Immature natural killer cell (primary cell): ENCODE data around the gene MEI1. TPM values are rescaled to one million over a fixed set of nuclear protein-coding genes. Genes with fewer than 3 reads are reported as not detected.

Source experiments
- DNase-seq, 3 donors: peaks; one replicate each; pipeline ENCODE4 v3.0.0; 2022; ENCODE audit warnings: mixed read lengths in 1 of 3
- H3K27ac Mint-ChIP-seq, 6 donors: one replicate each; pipeline ENCODE4 v1.8.0; 2020; ENCODE audit warnings: mixed read lengths in 6 of 6, mild to moderate bottlenecking in 5 of 6, inconsistent platforms in 4 of 6, moderate library complexity in 3 of 6
- H3K27me3 Mint-ChIP-seq, 3 donors: one replicate each; pipeline ENCODE4 v1.8.0; 2020 to 2021; ENCODE audit warnings: low read depth in 3 of 3, mild to moderate bottlenecking in 3 of 3, mixed read lengths in 3 of 3, moderate library complexity in 3 of 3, inconsistent platforms in 1 of 3
- H3K36me3 Mint-ChIP-seq, 3 donors: one replicate each; pipeline ENCODE4 v1.8.0; 2020; ENCODE audit warnings: mixed read lengths in 3 of 3, inconsistent platforms in 2 of 3, mild to moderate bottlenecking in 2 of 3
- H3K4me1 Mint-ChIP-seq, 2 donors: one replicate each; pipeline ENCODE4 v1.8.0; 2020; ENCODE audit warnings: inconsistent platforms in 2 of 2, mild to moderate bottlenecking in 2 of 2, mixed read lengths in 2 of 2, moderate library complexity in 1 of 2
- H3K4me3 Mint-ChIP-seq, 5 donors: one replicate each; pipeline ENCODE4 v1.8.0; 2020; ENCODE audit warnings: mild to moderate bottlenecking in 5 of 5, mixed read lengths in 5 of 5, inconsistent platforms in 3 of 5, moderate library complexity in 3 of 5
- H3K9me3 Mint-ChIP-seq, 6 donors: one replicate each; pipeline ENCODE4 v1.8.0; 2020; ENCODE audit warnings: mild to moderate bottlenecking in 6 of 6, mixed read lengths in 6 of 6, inconsistent platforms in 4 of 6, moderate library complexity in 3 of 6
- polyA plus RNA-seq, 3 donors: library from polyadenylated mRNA; unstranded; fragments of 300-500 nt; fragmentation: Illumina TruSeq; gene quantifications; one replicate each; pipeline ENCODE4 v1.2.3, GENCODE V29; 2021

The MEI1 gene
- polyA plus RNA-seq, 3 donors from 2014 or later, result 122 to 250 (median 178) TPM

GRCh38 chr22:41816241-41816640 is 116.9 kb downstream of the MEI1 start:
- Mint-ChIP-seq H3K4me3 (no peak overlapping the region), H3K9me3 (no peaks in the 10 kb centered on the region), H3K27ac (peak overlapping the region in 1 of 6 donors; percentile 30), H3K4me1 (peaks cover 0 to 2% of the 10 kb centered on the region in 2 donors), H3K36me3 (peaks cover 5 to 9% (median 8%) of the 10 kb centered on the region in 3 donors), H3K27me3 (no peaks in the 10 kb centered on the region)
- DNase-seq, result no peak

GRCh38 chr22:41816871-41817270 is 117.6 kb downstream of the MEI1 start:
- Mint-ChIP-seq H3K27ac (peak overlapping the region in 1 of 6 donors; percentile 20), H3K4me3 (no peak overlapping the region), H3K9me3 (no peaks in the 10 kb centered on the region), H3K36me3 (peaks cover 5 to 9% (median 8%) of the 10 kb centered on the region in 3 donors), H3K4me1 (peaks cover 0 to 2% of the 10 kb centered on the region in 2 donors), H3K27me3 (no peaks in the 10 kb centered on the region)
- DNase-seq, result no peak

- H3K4me3 Mint-ChIP-seq, result no peak overlapping the region
- peaks cover 5 to 10% of the 10 kb centered on the region in 2 donors for H3K4me1 Mint-ChIP-seq
- no peaks in the 10 kb centered on the region for H3K9me3 Mint-ChIP-seq
- peaks cover 0 to 1% (median 0%) of the 10 kb centered on the region in 3 donors for H3K27me3 Mint-ChIP-seq
- DNase-seq, result no peak
- H3K36me3 Mint-ChIP-seq, result peaks cover 5 to 9% (median 8%) of the 10 kb centered on the region in 3 donors
- H3K27ac Mint-ChIP-seq, result no peak overlapping the region
Observed at GRCh38 chr22:41818011-41818410, 118.7 kb downstream of the MEI1 start.

- peaks cover 0 to 1% (median 0%) of the 10 kb centered on the region in 3 donors for H3K27me3 Mint-ChIP-seq
- H3K36me3 Mint-ChIP-seq, result peaks cover 5 to 9% (median 8%) of the 10 kb centered on the region in 3 donors
- no peak overlapping the region for H3K4me3 Mint-ChIP-seq
- no peaks in the 10 kb centered on the region for H3K9me3 Mint-ChIP-seq
- no peak for DNase-seq
- H3K27ac Mint-ChIP-seq, result no peak overlapping the region
- H3K4me1 Mint-ChIP-seq, result peaks cover 6 to 10% of the 10 kb centered on the region in 2 donors
Observed at GRCh38 chr22:41818596-41818995, 119.3 kb downstream of the MEI1 start.

- Mint-ChIP-seq H3K4me1 (peaks cover 6 to 10% of the 10 kb centered on the region in 2 donors), H3K27me3 (peaks cover 0 to 1% (median 0%) of the 10 kb centered on the region in 3 donors), H3K36me3 (peaks cover 5 to 9% (median 8%) of the 10 kb centered on the region in 3 donors), H3K4me3 (no peak overlapping the region), H3K27ac (peak overlapping the region in 1 of 6 donors; percentile 10), H3K9me3 (no peaks in the 10 kb centered on the region)
- DNase-seq, result no peak
Observed at GRCh38 chr22:41819257-41819656, 120.0 kb downstream of the MEI1 start.

- Mint-ChIP-seq H3K4me1 (peaks cover 6 to 8% of the 10 kb centered on the region in 2 donors), H3K9me3 (no peaks in the 10 kb centered on the region), H3K27ac (peak overlapping the region in 4 of 6 donors; percentile 9 to 62 (median 36)), H3K4me3 (no peak overlapping the region), H3K27me3 (peaks cover 0 to 1% (median 0%) of the 10 kb centered on the region in 3 donors), H3K36me3 (peaks cover 5 to 10% (median 10%) of the 10 kb centered on the region in 3 donors)
- DNase-seq, result no peak
Observed at GRCh38 chr22:41820447-41820846, 121.1 kb downstream of the MEI1 start.

- Mint-ChIP-seq H3K4me1 (peaks cover 6 to 8% of the 10 kb centered on the region in 2 donors), H3K9me3 (no peaks in the 10 kb centered on the region), H3K4me3 (no peak overlapping the region), H3K27ac (peak overlapping the region; percentile 15 to 89 (median 38)), H3K27me3 (peaks cover 0 to 1% (median 1%) of the 10 kb centered on the region in 3 donors), H3K36me3 (peaks cover 3 to 12% (median 3%) of the 10 kb centered on the region in 3 donors)
- no peak for DNase-seq
Observed at GRCh38 chr22:41821471-41822316, 122.4 kb downstream of the MEI1 start.

GRCh38 chr22:41822317-41823057 is 123.2 kb downstream of the MEI1 start:
- H3K4me3 Mint-ChIP-seq, result no peak overlapping the region
- H3K27me3 Mint-ChIP-seq, result peaks cover 1 to 2% (median 1%) of the 10 kb centered on the region in 3 donors

GRCh38 chr22:41823797-41824196 is 124.5 kb downstream of the MEI1 start:
- peak overlapping the region in 4 of 6 donors; percentile 27 to 82 (median 36) for H3K27ac Mint-ChIP-seq
- peaks cover 6 to 10% of the 10 kb centered on the region in 2 donors for H3K4me1 Mint-ChIP-seq
- peaks cover 1 to 2% (median 1%) of the 10 kb centered on the region in 3 donors for H3K27me3 Mint-ChIP-seq

More at GRCh38 chr22:41822317-41823057, 123.2 kb downstream of the MEI1 start:
- Mint-ChIP-seq H3K36me3 (peaks cover 3 to 12% (median 3%) of the 10 kb centered on the region in 3 donors), H3K4me1 (peaks cover 6 to 8% of the 10 kb centered on the region in 2 donors), H3K9me3 (no peaks in the 10 kb centered on the region), H3K27ac (peak overlapping the region in 5 of 6 donors; percentile 7 to 89 (median 41))
- DNase-seq, result peak; percentile 55 to 64 (median 59)

GRCh38 chr22:41825376-41825775 is 126.1 kb downstream of the MEI1 start:
- Mint-ChIP-seq H3K9me3 (no peaks in the 10 kb centered on the region), H3K27me3 (peaks cover 1 to 2% (median 1%) of the 10 kb centered on the region in 3 donors)

More at GRCh38 chr22:41823797-41824196, 124.5 kb downstream of the MEI1 start:
- Mint-ChIP-seq H3K9me3 (no peaks in the 10 kb centered on the region), H3K36me3 (peaks cover 0 to 10% (median 3%) of the 10 kb centered on the region in 3 donors), H3K4me3 (no peak overlapping the region)
- DNase-seq, result no peak

GRCh38 chr22:41826021-41826420 is 126.7 kb downstream of the MEI1 start:
- Mint-ChIP-seq H3K27me3 (peaks cover 1 to 2% (median 1%) of the 10 kb centered on the region in 3 donors), H3K27ac (peak overlapping the region in 1 of 6 donors; percentile 73)

More at GRCh38 chr22:41825376-41825775, 126.1 kb downstream of the MEI1 start:
- H3K4me3 Mint-ChIP-seq, result no peak overlapping the region
- peak overlapping the region in 4 of 6 donors; percentile 20 to 73 (median 52) for H3K27ac Mint-ChIP-seq
- H3K36me3 Mint-ChIP-seq, result peaks cover 0 to 9% (median 8%) of the 10 kb centered on the region in 3 donors
- no peak for DNase-seq
- peaks cover 6 to 10% of the 10 kb centered on the region in 2 donors for H3K4me1 Mint-ChIP-seq

GRCh38 chr22:41826430-41827383 is 127.4 kb downstream of the MEI1 start:
- DNase-seq, result no peak
- Mint-ChIP-seq H3K4me1 (peaks cover 10 to 15% of the 10 kb centered on the region in 2 donors), H3K27me3 (peaks cover 1 to 2% (median 1%) of the 10 kb centered on the region in 3 donors), H3K27ac (peak overlapping the region in 5 of 6 donors; percentile 20 to 68 (median 62)), H3K36me3 (peaks cover 0 to 9% (median 4%) of the 10 kb centered on the region in 3 donors), H3K4me3 (no peak overlapping the region), H3K9me3 (no peaks in the 10 kb centered on the region)

More at GRCh38 chr22:41826021-41826420, 126.7 kb downstream of the MEI1 start:
- Mint-ChIP-seq H3K36me3 (peaks cover 0 to 9% (median 4%) of the 10 kb centered on the region in 3 donors), H3K4me1 (peaks cover 6 to 10% of the 10 kb centered on the region in 2 donors), H3K4me3 (no peak overlapping the region), H3K9me3 (no peaks in the 10 kb centered on the region)
- no peak for DNase-seq
